Activated T-helper 1 cell treated with anti-CD3 and anti-CD28 coated beads, Interleukin-2, amount 50 U/mL, for 16 hours (primary cell): ENCODE data around the gene RBM34.
"Not testable (repeated sequence)": the region's sequence is repeated elsewhere in the genome, so short reads cannot be mapped to it uniquely, and the experiment has no call there.

Experiments used
- DNase-seq, 2 donors: peaks; one replicate each; pipeline ENCODE4 v3.0.0-alpha.2; 2020; ENCODE audit warnings: low read depth in 1 of 2, low spot score in 1 of 2

The RBM34 gene

GRCh38 chr1:235113183-235113917 lies 47.7 kb downstream of the RBM34 start:
- DNase-seq: no peak

GRCh38 chr1:235112297-235113182 lies 48.5 kb downstream of the RBM34 start:
- no peak for DNase-seq

- no peak for DNase-seq
Observed at GRCh38 chr1:235111107-235111506, 49.9 kb downstream of the RBM34 start.

GRCh38 chr1:235108876-235109275 lies 52.2 kb downstream of the RBM34 start:
- no peak for DNase-seq

DNA sequence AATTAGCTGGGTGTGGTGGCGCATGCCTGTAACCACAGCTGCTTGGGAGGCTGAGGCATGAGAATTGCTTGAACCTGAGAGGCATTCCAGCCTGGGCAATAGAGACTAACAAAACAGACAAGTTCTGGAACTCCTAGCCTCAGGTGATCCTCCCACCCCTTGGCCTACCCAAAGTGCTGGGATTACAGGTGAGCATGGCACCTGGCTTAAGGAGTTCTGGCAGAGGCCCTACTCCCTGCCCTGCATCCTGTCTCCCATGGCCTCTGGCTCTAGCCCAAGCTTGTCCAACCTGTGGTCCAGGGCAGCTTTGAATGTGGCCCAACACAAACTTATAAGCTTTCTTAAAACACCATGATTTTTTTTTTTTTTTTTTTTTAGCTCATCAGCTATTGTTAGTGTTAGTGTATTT lies 52.9 kb downstream of the RBM34 start:
- no peak for DNase-seq

DNA sequence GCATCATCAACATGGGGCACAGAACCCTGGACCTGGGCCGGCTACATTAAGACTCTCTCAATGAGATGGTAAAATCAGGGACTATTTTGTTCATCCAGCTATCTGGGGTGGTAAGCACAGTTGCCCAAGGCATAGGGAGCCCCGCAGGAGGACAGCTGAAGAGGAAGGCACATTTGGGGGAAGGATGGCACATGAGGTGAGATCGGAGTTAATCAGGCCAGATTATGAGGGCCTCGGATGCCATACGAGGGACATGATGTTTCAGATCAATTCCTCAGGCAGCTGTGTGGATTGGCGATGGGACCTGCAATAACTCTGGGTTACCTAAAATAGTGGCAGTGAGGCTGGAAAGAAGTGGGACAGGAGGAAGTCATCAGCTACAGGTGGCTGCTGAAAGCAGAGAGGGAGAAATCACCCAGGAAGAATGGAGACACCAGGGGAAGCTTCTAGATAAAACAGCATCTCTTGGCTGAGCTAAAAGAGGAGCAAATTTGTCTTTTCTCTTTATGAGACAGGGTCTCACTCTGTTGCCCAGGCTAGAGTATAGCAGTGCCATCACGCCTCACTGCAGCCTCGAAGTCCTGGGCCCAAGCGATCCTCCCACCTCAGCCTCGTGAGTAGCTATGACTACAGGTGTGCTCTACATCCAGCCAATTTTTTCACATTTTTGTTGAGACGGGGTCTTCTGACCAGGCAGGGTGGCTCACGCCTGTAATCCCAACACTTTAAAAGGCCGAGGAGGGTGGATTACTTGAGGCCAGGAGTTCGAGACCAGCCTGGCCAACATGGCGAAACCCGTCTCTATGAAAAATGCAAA lies 53.5 kb downstream of the RBM34 start:
- no peak for DNase-seq

- DNase-seq: no peak
Observed at GRCh38 chr1:235106457-235106856, 54.6 kb downstream of the RBM34 start.

- DNase-seq: no peak
Observed at GRCh38 chr1:235105051-235106043, 55.7 kb downstream of the RBM34 start.

- DNase-seq: no peak
Observed at GRCh38 chr1:235102993-235103411, 58.0 kb downstream of the RBM34 start.

GRCh38 chr1:235102259-235102582 lies 58.8 kb downstream of the RBM34 start:
- no peak for DNase-seq

GRCh38 chr1:235101558-235102258 lies 59.3 kb downstream of the RBM34 start:
- no peak for DNase-seq

DNA sequence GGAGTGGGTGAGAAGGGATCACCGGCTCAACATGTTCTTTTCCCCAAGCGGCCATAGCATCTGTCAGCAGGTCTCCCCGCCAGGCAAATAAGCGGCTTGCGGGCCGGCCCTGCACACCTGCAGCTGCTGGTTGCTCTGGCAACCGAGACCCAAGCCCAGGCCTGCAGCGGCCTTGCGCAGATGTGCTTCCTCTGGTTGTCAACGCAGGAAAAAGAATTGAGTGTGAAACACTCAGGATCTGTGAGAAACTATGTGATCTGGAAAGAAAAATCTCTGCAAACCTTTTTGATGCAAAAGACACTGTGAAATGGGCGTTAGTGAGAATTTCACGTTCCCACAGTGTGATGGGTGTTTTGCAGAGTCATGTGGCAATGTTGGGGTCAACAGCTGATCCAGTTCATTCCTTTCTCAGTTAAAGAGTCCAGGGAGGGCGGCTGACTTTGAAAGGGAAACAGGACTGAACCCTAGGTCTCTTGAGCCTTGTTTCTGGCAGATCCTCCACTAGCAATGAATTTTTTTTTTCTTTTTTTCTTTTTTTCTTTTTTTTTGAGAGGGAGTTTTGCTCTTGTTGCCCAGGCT lies 60.8 kb downstream of the RBM34 start:
- DNase-seq: no peak

- DNase-seq: no peak
Observed at GRCh38 chr1:235098991-235099390, 62.1 kb downstream of the RBM34 start.

DNA sequence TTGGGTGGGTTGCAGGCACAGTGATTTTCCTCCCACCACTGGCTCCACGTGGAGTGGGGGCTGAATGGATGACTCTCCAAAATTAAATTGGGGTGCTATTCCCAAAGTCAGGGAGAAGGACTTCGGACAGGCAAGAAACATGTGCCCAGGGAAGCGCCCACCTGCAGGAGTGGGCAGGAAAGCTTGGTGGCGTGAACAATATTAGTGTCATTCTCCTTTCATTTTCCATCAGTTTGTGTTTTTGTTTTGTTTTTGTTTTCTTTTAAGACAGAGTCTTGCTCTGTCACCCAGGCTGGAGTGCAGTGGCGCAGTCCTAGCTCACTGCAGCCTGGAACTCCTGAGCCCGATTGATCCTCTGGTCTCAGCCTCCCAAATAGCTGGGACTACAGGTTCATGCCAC lies 62.5 kb downstream of the RBM34 start:
- DNase-seq: no peak

DNA sequence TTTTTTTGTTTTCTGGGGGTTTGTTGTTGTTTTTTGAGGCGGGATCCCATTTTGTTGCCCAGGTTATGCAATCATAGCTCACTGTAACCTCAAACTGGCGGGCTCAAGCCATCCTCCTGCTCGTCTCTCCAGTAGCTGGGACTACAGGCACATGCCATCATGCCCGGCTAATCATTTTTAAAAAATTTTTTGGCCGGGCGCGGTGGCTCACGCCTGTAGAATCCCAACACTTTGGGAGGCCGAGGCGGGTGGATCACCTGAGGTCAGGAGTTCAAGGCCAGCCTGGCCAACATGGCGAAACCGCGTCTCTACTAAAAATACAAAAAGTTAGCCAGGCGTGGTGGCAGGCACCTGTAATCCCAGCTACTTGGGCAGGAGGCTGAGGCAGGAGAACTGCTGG lies 63.5 kb downstream of the RBM34 start:
- not testable (repeated sequence) for DNase-seq

DNA sequence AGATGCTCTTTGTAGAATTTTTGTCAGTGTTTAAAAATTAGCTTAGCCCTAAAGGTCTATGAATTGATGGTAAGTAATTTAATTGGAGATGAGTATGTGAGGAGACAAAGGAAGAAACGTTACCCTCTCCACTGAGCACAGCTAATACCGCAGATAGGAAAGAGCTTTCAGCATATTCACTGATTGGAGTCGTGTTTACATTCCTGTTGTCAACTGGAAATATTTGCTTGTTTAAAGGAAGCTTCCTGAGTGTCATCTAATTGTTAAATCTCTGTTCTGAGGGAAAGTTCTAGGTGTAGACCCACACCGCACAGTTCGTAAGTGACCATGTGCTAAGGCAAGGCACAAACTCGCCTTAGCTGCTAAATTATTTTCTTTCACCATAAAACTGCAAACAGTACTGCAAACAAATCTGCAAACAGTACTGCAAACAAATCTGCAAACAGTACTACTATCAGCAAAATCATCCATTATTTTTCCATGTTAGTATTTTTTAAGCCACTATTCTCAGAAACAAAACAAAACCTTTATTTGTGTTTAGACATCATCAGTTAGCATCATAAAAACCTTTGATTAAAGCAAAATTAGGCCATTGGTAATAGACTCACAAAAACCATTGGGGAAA lies 65.0 kb downstream of the RBM34 start:
- DNase-seq: no peak

DNA sequence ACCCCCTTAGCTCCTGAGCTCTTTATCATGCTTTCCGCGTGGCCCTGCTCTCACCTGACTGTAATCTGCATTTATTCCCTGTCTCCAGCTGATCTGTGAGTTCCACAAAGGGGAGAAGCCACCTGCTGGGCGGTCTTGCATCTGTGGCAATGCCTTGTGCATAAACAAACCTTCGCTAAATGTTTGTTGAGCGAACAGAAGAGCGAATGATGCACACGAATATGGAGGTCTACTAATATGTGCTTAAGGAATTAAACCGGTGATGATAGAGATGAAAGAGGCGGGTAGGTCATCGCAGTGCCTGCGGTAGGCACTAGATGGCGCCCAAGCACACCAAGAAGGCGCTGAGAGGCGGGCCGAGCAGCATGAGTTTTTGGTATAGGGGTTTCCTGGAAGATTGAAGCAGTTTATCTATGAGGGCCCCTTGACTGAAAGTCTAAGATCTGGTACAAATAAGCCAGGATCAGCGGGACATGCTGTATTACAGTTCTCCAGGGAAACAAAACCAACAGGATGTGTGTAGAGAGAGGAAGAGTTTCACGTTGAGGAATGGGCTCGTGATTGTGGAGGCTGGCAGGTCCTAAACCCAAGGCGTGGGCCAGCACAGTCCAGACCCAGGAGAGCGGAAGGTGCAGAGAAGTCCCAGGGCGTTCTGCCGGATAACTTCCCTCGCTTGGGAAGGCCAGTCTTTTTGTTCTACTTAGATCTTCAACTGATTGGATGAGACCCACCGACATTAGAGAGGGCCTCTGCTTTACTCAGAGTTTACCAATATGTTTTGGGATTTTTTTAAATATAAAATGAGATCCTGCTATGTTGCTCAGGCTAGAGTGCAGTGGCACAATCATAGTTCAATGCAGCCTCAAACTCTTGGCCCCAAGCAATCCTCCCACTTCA lies 67.1 kb downstream of the RBM34 start:
- peak; percentile 70 to 78 for DNase-seq
